DMS114 treated with DMSO at 0.1 percent for 48 hours (cell line): ENCODE measurements around the gene LIMS1.
"Not testable (repeated sequence)": the region's sequence is repeated elsewhere in the genome, so short reads cannot be mapped to it uniquely, and the experiment has no call there.

Experiments used
- DNase-seq: peaks from one replicate; lab custom pipeline; 2025; ENCODE audit not compliant: unreplicated experiment; lab: John Stamatoyannopoulos, UW

LIMS1 gene, protein sequence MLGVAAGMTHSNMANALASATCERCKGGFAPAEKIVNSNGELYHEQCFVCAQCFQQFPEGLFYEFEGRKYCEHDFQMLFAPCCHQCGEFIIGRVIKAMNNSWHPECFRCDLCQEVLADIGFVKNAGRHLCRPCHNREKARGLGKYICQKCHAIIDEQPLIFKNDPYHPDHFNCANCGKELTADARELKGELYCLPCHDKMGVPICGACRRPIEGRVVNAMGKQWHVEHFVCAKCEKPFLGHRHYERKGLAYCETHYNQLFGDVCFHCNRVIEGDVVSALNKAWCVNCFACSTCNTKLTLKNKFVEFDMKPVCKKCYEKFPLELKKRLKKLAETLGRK

DNA sequence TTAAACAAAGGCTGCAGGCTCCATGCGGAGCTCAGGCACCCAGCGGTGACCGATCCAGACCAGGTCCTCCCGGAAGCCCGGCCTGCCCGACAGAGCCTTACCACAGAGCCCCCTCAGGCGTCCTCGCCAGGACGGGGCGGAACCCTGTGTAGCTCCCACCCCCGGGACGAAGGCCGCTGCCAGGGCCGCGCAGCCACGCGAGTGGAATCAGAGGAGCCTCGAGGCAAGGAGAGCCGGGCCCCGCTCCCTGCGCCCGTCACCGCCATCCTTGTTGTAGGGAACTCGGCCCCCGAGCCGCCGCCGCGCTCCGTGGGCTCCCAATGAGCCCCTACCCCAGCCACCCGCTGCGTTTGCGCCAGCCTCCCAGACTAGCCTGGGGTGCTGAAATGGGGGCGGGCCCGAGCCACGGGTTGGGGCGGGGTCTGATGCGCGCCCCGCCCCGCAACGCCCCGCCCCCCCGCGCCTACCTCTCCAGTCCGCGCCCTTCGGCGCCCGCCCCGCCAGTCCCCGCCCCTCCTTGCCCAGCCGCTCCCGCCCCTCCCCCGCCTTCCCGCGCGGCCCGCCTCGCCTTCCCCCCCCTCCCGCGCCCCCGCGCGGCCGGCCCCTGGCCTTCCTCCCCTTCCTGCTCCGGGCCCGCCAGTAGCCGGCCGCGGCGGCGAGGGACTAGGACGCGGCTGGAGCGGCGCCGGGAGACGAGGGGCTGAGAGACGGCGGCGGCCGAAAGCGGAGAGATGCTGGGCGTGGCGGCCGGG lies at the start of gene LIMS1:
TSS of gene LIMS1 (plus strand) at position 639 of the 752 bp plus-strand sequence. CDS start at position 732, 93 bp downstream.
- peak; percentile 34 for DNase-seq

DNA sequence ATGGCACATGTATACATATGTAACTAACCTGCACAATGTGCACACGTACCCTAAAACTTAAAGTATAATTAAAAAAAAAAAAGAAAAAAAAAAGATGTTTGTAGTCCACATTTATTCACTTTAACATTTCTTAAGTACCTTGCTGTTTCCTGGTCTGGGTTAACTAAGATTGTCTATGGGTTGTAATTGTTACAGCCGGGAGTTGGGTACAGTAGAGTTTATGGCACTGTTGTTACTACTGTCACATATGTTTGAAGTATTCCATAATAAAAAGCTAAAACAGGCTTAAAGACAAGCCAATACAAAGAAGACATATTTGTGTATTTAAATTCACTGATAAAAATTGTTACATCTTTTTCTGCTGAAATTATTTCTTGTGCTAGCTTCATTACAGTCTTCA lies 49.0 kb upstream of the LIMS1 start:
- no peak for DNase-seq

DNA sequence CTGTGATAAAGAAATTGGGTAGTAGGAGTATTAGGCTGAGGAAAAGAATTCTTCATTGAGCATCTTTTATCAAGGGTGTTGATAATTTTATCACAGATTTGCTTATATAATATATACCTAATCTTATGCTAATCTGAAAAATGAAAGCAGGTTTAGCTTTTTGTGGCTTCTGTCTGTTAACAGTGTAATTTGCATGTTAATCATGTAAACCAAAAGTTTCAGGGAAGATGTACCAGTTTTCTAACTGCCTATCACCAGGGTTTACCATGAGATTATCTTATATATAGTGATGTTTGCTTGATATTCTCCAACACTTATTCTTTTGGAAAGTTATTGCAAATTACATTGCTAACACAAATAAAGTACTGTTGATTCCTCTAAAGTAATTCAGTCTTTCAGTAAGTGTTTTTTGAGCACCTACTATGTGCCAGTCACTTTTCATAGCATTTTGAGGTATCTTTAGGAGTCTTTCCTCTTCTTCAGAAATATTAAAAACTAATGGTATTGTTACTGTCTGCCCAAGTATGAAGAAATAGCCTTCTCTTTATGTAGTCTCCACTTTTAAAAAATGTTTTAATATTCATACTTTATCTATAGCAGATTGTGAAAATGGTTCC lies 43.7 kb upstream of the LIMS1 start:
- DNase-seq: no peak

DNA sequence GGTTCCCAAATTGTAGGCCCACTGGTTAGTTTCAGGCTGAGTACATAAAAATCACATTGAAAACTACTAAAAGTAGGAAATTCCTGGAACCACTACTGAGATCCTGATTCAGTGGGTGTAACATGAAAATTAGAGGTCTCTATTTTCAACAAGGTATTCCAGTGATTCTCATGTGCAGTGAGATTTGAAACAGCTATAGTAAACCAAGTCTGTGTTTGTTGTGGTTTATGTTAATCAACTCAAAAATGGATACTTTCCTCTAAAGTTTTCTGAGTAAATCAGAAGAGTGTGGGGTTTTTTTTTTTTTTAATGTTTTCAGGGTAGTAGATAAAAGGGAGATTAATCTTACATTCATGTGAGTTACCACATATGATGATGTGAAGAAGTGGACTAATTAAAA lies 42.4 kb upstream of the LIMS1 start:
- DNase-seq: no peak

DNA sequence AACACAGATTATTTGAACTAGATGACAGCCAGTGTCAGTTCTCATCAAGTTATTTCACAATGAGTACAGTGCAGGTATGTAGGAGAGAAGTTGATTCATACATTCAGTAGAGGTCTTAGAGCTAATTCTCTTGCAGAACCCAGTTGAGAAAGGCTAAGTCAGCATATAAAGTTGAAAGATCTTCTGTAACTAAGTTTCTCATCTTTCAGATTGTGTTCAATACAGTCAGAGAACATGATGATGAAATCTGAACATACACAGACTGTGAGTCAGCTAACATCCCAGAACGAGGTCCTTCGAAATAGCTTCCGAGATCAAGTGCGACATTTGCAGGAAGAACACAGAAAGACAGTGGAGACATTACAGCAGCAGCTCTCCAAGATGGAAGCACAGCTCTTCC lies 41.9 kb upstream of the LIMS1 start:
- DNase-seq: no peak

DNA sequence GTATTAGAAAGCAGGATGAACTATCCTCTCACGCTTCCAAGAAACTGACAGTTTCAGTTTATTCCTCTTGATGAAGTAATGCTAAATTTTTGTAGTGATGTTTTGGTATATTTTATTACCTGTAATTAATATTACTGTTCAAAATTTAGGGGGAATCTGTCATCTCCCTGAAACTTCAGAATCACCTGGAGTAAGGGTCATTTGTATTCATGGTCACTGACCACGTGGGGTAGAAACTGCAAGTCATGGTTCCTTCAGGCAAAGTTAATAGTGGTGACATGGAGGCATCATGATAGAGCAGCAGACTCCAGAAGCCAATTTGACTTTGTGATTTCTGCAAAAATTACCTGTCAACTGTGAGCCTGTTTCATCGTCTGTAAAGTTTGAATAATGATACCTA lies 38.1 kb upstream of the LIMS1 start:
- DNase-seq: not testable (repeated sequence)

DNA sequence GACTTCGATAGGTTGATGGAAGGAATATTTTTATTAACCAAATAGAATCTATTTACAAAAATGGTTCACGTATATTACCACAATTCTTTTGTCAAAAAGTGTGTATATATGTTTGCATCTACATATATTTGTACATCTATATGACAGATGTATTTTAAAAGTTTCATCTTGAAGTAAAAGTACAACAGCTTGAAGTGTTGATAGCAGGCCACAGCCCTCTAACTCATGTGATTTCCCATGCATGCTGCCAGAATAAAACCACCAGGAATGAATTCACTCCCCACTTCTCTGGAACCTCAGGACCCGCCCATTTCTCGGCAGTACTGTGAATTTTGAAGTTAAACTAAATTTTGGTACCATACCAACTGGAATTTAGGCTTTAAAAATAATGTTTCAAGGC lies 26.6 kb upstream of the LIMS1 start:
- not testable (repeated sequence) for DNase-seq

DNA sequence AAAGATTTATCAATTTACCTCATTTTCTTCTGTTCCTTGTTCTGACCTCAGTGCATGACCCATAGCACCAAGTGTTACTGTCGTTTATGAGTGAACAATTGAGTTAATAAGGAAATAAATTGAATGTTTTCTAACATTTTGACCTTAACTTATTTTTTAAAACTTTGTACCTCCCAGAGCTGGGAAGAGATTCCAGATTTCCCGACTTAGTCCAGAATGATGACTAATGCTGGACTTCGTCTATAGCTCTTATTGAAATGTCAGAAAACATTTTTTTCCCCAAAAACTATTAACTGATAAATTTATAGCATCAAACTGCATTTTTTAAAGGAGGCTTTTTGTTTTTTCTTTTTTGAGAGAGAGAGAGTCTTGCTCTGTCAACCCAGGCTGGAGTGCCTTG lies 21.8 kb upstream of the LIMS1 start:
- DNase-seq: not testable (repeated sequence)

DNA sequence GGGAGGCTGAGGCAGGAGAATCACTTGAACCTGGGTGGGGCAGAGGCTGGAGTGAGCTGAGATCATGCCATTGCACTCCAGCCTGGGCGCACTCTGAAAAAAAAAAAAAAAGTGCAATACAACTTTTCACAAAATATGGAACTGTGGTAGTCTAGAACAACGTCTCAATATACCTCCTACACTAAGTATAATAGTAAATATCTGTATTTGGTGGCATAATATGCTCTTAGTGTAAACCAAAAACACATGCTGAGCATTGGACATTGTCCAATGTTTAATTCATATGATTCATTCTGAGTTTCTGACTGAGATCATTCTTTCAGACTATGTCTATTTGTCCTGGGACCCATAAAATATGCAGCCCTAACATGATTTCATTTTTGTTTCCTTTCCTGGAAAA lies 19.8 kb upstream of the LIMS1 start:
- not testable (repeated sequence) for DNase-seq

DNA sequence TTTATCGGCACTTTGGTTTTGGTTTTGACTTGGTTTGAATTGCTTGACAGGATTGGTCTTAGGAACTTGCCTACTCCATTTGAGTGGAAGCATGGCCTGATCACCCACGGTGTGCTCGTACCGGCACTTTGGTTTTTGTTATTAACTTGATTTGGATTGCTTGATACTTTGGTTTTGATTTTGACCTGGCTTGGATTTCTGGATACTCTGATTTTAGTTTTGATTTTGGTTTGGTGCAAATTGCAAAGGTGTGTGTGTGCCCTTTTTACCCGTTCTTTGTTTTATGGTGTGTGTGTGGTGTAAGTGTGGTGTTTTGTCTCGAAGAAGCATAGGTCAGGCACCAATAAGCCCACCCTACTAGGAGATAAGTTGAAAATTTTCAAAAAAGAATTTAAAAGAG lies 9.6 kb upstream of the LIMS1 start:
- not testable (repeated sequence) for DNase-seq

DNA sequence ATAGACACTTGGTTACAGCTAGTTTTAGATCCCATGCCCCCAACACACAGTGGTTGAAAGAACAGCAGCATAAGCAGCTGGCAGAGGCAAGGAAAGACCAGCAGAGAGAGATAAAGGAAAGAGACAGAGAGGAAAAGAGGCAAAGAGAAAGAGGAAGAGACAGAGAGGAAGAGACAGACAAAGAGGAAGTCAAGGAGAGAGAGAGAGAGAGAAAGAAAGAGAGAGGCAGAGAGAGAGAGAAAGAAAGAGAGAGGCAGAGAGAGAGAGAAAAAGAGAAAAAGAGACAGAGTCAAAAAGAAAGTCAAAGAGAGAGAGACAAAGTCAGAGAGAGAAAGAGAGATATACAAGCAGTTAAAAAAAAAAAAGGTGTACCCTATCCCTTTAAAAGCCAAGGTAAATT lies 9.0 kb upstream of the LIMS1 start:
- not testable (repeated sequence) for DNase-seq

DNA sequence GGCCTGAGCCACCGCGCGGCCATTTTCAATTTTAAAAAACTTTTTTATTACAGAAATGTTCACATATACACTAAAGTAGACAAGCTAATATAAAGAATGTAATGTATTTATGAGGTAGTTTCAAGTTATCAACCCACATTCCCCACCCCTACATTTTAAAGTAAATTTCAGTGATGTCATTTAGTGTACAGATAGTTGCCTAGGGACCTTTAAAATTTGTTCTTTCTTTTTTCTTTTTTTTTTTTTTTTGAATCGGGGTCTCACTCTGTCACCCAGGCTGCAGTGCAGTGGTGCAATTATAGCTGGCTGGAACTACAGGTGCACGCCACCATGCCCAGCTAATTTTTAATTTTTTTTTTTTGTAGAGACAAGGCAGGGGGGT lies 2.6 kb upstream of the LIMS1 start:
- DNase-seq: no peak

DNA sequence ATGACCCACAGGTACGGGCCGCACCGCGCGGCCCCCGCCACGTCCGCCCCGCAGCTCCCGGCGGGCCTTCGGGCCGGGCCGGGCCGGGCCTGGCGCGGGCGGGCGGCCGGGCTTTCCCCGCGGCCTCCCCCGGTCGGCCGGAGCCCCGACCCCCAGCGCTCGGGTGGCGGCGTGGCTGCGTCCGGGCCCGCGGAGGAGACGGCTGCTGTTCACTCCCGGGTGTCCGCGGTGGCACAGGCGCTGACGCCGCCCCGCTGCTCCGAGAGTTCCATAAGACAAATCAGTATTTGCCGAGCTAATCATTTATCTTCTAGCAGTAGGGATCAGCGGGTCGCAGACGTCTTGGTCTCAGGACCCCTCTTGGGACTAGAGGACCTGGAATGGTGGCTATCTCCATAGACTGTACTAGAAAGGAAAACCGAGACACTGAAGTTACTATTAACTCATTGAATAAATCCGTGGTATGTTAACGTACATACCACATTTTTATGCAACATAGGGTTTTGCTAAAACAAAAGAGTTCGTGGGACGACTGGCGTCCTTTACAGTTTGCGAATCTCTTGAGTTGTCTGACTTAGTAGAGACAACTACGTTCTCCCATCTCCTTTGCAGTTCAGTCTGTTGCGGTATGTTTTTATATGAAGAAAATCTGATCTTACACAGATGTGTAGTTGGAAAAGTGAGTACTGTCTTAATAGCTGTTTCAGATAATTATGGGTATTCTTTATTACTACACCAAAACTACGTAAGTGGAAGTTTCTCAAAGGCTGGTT lies 500 bp downstream of the LIMS1 start:
- no peak for DNase-seq

DNA sequence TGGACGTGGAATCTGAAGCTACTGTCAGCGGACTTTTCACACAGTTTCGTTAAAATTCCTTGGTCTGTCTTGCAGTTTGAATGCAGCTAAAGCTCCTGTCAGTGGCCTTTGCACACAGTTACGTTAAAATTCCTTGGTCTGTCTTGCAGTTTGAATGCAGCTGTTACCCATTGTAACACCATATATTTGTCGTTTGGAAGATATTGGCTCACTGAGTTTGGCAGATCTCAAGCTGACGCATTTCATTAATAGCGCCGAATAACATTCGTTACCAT lies 1.0 kb downstream of the LIMS1 start:
- DNase-seq: no peak

DNA sequence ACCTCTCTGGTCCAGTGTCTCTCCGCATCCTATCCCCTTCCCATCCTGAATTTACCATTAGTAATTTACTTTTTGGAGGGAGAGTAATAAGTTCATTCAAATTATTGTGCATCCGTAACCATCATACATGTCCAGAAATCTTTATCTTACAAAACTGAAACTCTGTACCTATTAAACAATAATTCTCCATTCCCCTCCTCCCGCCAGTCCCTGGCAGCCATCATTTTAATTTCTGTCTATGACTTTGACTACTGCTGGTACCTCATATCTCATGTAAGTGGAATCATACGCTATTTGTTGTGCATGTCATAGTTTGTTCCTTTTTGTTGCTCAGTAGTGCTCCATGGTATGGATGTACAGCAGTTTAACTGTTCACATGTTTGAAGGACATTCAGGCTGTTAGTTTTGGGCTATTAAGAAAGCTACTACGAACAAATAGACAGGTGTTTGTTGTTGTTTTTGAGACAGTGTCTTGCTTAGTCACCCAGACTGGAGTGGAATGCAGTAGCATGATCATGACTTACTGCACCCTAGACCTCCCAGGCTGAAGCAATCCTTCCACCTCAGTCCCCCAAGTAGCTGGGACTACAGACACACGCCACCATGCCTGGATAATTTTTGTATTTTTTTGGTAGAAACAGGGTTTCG lies 2.0 kb downstream of the LIMS1 start:
- no peak for DNase-seq

DNA sequence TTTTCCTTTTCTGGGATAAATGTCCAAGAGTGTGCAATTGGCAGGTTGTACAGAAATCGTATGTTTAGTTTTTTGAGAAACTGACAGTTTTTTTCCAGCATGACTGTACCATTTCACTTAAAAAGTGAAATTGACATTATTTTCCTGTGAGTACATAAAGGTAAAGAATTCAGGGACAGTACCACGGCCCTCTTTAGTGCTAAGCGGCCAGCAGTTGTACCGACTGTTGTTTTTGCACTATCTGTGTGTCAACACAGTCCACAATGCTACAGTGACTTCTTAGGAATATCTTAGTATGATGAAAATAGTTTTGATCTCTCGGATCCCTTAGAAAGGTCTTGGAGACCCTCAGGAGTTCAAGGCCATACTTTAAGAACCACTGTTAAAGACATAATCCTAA lies 2.6 kb downstream of the LIMS1 start:
- DNase-seq: no peak

DNA sequence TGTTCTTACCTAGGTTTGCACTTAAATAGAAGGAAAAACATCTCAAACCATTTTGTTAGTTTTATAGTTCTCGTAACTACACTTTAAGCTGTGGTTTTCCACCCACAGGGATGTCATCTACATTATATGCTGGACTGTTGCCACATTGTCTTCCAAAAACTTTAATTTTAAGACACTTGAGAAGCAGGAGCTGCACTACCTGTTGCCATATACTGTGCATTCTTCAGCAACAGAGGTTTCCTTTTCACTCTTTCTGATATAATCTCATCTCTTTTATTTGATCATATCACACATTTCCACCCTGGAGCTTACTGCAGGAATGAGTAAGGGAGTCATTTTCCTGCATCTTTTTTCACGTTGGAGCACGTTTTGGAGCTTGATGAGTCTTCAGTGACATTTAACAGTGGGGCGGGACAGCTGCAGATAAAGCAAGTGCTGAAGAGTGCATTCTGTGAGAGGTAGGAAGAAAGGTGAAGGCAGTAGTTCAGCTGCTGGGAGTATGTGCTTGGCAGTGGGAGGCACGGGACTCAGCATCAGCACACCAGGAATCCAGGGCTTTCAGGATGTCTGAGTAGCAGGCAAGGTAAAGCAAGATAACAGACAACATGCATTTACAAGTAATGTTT lies 3.8 kb downstream of the LIMS1 start:
- DNase-seq: no peak

DNA sequence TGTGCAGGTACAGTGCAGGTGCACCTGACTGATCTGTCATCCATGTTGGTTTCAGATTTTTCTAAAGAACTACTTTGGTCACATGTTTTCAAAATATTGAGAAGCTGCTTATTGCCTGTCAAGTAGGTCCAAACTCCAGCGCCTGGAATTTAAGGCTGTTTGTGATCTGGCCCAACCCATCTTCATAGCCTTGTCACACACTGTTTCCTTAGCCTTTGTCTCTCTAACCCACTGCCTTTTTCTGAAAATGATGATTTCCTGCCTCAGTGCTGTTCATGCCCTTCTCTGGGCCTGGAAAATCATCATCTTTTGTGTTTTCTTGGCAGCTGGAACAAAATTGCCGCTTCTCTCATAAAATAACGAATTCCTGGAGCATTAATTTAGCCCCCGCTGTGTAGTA lies 7.2 kb downstream of the LIMS1 start:
- DNase-seq: no peak

DNA sequence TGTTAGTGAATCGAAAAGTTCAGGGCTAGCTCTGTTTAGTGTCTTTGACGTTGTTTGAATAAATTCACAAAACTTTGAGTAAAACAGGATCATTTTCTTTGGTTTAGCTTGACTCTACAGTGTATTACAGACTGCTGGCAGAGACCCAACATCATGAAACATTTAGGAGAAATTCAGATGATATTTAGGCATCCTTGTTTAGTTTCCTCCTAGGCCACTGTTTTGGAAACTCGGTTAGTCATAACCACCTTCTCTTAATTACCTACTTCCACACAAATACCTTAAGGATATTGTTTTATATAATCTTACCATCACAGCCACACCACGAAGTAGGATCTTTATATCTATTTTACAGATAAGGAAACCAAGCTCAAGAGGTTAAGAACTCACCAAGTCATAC lies 7.8 kb downstream of the LIMS1 start:
- DNase-seq: no peak

DNA sequence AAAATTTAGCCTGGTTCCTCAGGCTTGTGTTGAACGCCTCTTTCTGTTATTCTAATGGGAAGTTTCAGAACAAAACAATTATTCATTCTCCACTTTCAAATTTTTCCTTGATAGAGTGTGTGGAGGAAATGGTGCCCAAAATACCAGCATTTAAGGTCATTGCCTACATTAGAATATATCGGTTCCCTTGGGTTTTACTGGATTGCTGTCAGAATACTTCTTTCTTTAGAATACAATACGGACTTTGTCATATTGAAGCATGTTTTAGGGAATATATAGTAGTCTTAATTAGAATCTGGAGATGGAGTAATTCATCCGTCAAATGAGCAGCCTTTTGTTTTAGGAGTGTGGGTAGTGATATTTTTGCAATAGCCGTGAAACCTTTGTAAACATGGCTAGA lies 13.3 kb downstream of the LIMS1 start:
- DNase-seq: no peak
